Measurements from ENCODE around the gene ADAP1.
"Not testable (repeated sequence)": the region's sequence is repeated elsewhere in the genome, so short reads cannot be mapped to it uniquely, and the experiment has no call there.

The ADAP1 gene

DNA sequence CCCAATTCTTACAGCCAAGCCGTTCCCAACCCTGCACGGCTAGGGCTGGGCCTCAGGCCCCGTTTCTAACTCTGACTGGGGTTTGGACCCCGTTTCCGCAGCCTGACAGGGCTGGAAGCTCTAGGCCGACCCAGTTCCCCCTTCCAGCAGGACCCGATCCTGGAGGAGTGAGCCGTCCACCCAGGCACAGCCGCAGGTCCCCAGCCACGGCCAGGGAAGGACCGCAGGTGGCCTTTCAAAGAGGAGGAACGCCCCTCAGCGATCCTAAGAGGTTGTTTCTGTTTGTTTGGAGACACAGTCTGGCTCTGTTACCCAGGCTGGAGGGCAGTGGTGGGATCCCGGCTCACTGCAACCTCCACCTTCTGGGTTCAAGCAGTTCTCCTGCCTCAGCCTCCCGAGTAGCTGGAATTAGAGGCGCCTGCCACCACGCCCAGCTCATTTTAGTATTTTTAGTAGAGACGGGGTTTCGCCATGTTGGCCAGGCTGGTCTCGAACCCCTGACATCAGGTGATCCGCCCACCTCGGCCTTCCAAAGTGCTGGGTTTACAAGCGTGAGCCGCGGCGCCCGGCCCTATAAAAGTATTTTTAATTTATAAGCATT, 78.9 kb downstream of the ADAP1 start:
- no peak for DNase-seq

DNA sequence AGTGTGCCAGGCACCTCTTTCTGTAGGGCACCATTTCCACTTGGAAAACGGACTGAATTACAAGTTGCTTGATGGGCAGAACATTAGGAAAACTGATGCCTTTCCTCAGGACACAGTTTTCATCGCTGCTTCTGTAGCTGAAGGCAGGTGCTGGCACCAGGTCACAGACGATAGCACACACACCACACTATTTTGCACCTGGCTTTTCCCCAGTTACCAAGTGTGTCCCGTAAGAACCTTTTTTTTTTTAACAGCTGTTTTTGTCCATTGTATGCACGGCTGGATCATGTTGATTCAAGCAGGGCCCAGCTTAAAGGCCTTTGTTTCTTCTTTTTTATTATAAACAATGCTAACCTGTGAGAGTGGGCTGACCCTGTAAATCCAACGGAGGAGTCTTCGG, 79.4 kb downstream of the ADAP1 start:
- no peak for DNase-seq

DNA sequence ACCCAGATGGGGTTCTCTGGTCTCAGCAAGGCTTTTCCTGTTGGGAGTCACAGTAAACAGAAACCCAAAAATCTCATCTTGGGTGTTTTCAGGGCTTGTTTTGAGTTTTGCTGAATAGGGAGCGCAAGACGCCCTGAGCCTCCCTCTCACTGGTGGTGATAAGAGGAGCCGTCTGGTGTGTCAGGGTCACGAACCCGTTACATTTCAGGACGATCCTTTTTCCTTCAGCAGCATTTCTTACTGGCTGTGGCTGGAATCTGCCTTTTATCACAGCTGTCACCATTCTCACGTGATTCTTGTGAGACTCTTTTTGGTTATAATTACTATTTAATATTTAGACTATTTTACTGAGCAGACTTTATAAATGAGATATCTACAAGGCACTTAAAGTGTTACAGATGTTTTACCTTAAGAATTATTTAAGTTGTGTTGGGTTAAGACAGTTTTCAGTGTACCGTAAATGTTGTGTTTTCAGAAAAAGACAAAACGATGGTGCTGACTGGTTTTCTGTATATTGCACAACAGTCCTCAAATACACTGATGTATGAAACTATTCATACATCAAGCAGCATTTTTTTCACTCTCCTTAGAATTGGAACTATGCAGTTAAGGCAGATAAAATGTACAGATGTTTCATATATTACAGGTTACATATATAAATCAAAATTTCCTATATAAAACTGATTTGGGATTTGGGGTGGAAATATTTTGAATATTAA, 80.3 kb downstream of the ADAP1 start:
- DNase-seq = no peak

DNA sequence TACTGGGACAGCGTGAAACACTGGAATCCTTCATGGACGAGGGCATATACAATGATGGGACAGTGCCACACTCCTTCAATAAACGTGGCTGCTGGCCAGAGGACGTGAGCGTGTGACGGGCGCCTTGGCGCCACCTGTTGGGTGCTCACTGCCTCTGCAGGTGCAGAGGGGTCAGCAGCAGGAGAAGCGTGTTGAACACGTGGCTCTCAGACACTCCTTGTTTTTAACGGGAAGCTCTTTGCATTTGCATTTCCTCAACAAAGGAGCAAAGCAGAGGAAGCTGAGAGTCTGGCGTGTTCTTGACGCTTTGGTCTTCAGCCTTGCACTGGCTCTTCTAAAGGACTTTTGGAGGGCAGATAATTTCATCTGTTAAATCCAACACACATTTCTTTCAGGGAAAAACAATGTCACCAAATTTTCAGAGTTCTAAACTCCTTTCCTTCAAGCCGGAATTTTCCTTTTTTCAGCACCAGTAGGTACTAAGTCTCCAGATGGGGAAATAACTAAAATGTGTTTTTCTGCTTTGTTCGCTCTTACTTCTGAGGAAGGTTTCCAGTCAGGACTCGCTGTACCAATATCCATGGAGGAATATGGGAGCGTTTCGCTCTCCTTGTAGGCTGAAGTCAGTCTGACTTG, 81.0 kb downstream of the ADAP1 start:
- peak; percentile 71 for DNase-seq

DNA sequence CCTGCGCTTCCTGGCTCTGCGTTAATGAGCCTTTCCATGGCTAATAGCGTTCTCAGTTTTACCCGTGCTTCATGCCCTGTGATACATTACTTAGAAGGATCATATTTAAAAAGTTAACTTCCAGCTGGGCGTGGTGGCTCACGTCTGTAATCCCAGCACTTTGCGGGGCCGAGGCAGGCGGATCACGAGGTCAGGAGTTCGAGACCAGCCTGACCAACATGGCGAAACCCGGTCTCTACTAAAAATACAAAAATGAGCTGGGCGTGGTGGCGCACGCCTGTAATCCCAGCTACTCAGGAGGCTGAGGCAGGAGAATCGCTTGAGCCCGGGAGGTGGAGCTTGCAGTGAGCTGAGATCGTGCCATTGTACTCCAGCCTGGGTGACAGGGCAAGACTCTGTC, 81.8 kb downstream of the ADAP1 start:
- DNase-seq = not testable (repeated sequence)

DNA sequence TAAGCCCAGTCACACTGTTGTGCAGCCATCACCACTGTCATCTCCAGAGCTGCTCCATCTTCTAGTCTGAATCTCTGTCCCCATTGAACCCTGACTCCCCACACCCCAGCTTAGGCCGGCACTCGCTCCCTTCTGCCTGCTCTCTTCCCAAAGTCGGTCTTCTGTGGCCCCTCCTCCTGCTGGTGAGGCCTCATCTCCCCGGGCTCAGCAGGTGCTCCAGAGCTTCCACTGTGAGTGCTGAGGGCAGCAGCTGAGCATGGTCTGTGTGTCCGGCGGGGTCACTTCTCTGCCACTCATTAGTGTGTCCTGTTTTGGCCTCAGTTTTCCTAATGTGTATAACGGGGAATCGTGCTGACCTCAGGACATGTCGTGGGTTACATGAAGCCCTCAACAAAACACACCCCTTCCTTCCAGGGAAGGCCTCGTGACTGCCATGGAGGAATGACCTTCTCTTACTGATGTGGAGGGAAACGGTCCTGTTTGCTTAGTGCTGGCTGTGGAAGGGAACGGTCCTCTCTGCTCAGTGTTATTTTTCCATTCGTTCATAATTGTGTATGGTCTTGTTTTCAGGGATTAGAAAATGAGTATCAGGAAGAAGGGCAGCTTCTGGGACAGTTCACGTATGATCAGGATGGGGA, 82.5 kb downstream of the ADAP1 start:
- no peak for DNase-seq

DNA sequence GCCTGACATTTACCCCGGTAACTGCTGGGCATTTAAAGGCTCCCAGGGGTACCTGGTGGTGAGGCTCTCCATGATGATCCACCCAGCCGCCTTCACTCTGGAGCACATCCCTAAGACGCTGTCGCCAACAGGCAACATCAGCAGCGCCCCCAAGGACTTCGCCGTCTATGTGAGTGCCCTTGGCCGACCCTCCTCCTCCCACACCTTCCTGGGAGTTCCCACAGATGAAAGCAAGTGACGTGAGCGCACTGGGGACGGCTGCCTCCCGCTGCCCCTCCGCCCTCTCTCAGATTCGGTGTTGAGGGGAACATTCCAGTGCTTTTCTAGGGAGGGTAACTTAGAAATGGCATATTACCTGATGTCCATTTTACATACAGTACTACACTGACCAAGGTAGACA, 85.1 kb downstream of the ADAP1 start:
- no peak for DNase-seq

DNA sequence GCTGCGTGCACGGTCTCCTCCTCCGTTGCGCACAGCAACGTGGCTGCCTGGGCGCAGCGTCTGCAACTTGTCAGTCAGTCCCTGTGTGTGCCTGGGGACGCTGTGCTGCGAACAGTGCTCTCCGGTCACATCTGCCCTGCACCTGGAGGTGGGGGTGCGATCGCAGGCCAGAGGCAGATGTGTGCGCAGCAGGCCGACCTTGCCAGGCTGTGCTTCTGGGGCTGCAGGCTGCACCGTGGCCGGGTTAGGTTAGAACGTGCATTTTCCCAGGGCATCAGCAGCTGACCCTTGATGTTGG, 86.3 kb downstream of the ADAP1 start:
- no peak for DNase-seq

DNA sequence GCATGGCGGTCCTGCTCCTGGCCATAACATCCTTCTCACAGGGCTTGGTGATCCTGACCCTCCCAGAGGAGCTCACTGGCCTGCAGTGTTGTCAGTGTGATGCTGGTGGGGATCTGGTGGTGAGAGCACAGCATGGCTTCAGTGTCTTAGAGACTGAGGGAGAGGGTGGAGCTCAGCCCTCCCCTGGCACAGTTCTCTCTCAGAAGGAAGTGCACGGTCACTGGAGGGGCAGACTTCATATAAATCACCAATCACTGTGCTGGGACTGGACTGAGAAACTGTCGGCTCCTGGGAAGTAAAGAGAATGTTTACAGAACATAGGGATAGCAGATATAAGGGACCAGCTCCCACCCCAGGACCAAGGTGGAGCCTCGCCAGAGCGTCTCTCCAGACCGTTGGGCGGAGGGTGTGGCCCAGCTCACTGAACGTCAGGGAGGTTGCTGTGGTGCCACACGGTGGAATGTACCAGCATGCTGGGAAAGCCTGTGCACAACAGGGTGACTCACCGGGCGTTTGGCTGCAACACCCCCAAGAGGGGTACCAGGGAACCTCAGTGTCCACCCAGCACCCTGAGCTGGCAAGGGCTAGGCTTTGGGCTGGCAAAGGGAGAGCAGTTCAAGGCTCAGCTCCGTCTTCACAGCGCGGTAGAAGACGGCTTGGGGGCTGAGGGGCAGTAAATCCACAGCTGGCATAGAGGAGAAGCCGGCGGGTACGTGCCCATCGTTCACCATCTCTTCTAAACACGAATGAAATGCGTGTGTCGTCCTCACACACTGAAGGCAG, 86.9 kb downstream of the ADAP1 start:
- no peak for DNase-seq

DNA sequence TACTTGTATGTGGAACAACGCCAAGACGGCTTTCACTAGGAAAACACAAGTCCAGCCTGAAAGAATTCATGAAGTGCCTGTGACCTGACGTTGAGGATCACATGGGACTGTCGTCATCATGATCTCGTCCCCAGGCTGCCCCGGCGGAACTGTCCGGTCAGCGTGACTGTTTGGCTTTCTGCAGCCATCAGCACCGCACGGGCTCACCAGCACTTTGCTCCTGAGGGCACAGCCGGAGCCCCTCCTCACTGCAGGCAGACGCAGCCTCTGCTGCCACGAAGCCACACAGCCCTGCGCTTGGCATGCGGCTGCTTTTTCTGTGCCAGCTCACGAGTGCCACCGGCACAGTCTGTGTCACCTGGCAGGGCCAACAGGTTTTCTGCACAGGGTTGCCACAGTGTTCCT, 87.5 kb downstream of the ADAP1 start:
- DNase-seq = no peak

DNA sequence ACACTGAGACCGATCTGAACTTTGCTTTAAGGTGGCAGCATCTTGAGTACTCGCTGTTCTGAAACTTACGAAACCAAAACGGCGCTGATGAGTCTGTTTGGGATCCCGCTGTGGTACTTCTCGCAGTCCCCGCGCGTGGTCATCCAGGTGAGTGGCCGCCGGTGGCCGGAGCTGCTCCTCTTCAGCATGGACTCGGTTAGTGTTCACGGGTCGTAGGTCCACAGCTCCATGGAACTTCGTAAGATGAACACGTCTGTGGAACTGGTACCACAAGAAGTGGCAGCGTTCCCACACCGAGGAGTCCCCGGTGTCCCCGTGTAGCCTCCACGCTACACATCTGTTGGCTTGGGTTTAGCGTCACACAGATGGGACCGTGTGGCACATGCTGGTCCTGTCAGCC, 88.6 kb downstream of the ADAP1 start:
- no peak for DNase-seq

DNA sequence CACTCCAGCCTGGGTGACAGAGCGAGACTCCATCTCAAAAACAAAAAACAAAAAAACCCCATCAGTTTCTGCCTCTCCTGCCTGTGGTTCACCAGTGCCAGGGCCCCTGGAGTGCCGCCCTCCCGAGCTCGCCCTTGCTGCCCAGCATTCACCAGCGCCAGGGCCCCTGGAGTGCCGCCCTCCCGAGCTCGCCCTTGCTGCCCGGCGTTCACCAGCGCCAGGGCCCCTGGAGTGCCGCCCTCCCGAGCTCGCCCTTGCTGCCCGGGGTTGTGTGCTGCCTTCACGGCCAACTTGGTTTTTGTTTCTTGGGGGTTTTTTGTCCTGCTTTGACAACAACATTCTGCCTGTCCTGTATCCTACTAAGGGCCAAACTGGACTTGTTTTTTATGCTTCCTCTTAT, 91.4 kb downstream of the ADAP1 start:
- no peak for DNase-seq

DNA sequence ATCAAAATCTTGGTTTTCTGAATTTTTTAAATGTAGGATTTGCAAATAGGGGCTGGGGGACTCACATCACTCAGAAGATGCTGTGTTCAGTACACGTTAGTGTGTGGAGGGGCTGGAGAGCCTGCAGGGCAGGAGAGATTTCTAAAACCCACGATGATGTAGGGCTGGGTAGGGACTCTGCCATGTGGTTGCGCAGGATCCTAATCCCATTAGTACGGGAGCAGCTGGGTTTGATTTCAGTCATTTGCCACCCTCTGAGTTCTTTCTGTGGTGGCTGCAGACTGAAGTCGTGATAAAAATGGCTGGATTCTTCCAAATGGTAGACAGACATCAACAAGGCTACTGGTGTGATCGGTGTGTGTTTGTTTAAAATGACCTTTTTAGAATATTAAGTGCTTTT, 92.3 kb downstream of the ADAP1 start:
- no peak for DNase-seq

DNA sequence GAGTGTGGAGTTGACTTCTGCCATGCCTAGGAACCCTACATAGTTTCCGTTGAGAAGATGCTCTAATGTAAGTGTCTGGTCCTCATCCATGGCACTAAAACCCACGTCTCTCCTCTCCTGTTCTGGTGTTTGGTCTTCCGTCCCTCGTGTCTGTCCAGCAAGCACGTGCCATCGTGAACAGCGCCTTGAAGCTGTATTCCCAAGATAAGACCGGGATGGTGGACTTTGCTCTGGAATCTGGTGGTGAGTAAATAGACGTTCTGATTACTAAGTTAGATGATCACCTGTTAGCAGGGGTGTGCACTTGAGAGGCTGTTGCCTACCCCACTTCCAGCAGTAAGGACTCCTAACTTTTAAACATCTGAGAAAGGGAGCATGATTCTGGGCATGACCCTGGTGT, 93.3 kb downstream of the ADAP1 start:
- no peak for DNase-seq

DNA sequence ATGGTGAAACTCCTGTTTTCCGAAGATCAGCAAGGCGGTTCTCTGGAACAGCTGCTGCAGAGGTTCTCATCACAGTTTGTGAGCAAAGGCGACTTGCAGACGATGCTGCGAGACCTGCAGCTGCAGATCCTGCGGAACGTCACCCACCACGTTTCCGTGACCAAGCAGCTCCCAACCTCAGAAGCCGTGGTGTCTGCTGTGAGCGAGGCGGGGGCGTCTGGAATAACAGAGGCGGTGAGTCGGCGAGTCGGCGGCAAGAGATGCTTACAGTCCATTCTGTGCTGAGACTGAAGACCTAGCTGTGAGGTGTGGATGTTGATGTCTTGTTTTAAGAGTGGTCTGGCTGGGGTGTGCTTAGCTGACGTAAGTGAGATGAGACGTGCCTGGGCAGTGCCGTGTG, 94.3 kb downstream of the ADAP1 start:
- no peak for DNase-seq

DNA sequence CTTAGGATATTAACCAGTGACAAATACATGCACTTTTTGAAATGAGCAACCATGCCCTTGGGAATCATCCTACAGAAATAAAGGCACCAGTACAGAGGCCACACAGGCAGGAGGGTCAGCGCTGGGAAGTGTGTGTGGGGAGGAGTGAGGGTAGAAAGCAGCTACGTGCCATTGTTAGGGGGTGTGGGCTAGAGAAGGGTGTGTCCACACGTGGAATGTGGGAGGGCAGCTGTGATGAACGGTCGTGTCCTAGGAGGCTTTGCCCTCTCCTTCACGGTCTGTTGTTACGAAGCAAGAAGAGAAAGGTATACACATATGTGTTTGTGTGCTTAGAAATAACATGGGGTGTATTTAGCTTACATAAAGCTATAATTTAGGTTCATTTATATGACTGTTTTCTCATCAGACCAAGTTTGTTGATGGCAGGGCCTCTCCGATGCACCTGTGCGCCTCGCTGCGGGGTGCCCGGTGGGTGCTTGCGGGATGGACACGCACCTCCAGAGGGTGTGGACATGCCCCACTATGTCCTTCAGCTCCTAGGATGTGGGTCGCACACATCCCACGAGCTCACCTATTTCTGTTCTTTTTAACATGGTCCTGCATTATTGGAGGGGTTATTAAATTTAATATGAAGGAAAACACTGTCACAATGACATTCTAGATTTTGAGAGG, 95.0 kb downstream of the ADAP1 start:
- no peak for DNase-seq

DNA sequence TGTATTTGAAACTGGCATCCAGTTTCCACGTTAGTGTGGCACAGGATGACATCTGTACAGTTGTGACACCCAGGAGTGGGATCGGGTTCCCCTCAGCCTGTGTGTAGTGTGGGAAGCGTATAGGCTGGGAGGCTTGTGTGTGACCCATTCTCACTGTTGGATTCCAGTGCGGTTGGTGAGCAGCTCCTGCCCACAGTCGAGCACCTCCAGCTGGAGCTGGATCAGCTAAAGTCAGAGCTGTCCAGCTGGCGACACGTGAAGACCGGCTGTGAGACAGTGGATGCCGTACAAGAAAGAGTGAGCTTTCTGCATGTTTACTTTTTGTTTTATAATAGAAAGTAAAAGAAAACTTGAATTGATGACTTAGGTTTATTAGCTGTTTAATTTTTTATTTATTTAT, 96.8 kb downstream of the ADAP1 start:
- no peak for DNase-seq

DNA sequence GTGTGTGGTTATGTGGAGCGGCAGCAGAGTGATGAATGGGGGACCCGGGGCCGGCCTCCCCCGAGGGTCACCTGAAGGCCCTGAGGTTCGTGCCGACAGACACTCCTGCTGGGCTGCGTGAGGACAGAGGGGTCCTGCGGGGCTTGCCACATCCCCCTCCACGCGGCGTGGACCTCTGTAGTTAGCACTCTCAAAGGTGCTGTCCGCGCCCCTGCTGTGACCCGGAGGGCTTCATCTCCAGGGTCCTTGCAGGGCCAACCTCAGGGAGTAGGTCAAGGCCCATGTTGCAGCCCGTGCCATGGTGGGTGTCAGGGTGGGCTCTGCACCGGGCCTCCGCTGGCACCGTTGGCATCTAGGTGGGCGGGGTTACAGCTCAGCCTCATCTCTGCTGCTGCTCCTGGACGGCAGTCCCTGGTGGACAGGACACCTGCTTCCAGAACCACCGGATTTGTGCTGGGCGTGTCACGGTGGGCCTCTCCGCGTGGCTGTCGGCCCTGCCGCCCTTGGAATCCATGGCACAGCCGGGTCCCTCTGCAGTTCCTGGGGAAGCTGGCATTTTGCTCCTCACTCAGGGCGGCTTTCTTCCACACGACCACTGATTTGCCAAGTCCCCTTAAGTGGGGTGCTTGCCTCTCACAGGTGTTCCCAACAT, 97.9 kb downstream of the ADAP1 start:
- DNase-seq = no peak

DNA sequence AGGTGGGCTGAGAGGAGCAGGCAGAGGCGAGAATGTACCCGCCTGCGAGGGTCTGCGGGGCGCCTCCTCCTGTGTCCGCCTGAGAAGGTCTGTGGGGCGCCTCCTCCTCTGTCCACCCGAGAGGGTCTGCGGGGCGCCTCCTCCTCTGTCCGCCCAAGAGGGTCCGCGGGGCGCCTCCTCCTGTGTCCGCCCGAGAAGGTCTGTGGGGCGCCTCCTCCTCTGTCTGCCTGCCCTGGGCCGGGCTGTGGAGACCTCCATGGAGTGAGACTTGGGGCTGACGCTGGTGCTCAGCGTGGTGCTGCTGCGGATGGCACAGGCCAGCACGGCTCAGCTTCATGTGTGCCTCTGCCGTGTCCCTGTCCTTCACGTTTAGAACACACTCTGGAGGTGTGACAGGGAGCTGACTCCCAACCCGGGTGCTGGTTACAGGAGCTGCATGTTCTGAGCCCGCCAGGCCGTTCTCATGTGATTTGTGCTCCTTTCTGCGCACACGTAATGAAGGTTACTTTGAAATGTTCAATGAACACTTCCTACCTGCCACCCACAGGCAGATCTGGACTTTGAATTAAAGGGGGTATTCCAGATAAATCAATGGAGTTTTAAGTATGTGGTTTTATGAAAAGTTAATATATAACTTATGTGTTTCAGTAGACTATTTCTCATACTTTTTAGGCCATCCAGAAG, 98.7 kb downstream of the ADAP1 start:
- no peak for DNase-seq

DNA sequence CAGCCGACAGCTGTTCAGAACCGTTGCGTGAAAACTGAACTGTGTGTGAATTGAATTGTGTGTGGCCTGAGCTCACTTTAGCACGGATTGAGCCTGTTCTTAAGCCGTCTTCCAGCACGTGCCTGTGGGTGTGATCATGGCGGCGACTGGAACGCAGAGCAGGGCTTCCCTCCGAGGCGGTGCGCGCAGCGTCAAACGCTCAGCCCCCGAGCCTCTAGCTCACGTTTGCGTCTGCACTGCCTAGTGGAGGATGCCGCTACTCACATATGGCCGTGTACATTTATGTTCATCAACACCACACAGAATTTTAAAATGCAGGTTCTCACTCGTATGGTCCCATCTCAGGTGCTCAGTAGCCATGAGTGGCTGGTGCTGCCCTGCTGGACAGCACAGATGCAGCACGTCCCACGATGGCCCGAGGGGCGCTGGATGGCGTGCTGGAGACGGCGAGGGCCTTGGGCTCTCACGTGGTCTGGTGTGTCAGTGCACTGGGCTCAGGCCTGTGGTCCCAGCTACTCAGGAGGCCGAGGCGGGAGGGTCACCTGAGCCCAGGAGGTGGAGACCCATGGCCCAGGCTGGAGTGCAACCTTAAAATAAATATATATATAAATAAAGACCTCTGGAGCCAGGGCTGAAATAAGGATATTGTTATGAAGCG, 100.2 kb downstream of the ADAP1 start:
- DNase-seq = no peak
